HepG2 (cell line): ENCODE data around the gene GUK1. TPM values are rescaled to one million over a fixed set of nuclear protein-coding genes. Genes with fewer than 3 reads are reported as not detected.

Experiments used
- ARHGAP35 ChIP-seq: sonication (generic); formaldehyde crosslinking; IDR thresholded peaks from 2 replicates; pipeline ENCODE4 v1.9.0; 2022; ENCODE audit warnings: mild to moderate bottlenecking, inconsistent platforms, moderate library complexity, missing genetic modification reagents, borderline replicate concordance
- ATF5 ChIP-seq: sonication (generic); formaldehyde crosslinking; IDR thresholded peaks from 2 replicates; pipeline ENCODE4 v1.4.0; 2020; ENCODE audit warnings: mild to moderate bottlenecking, low read depth, missing genetic modification reagents
- ATM ChIP-seq: fragments of 450-650 bp; IDR thresholded peaks from 2 replicates; pipeline ENCODE4 v1.7.1; 2017; ENCODE audit warnings: mild to moderate bottlenecking, borderline replicate concordance
- CAMTA2 ChIP-seq: sonication (generic); formaldehyde crosslinking; IDR thresholded peaks from 2 replicates; pipeline ENCODE4 v1.4.0; 2020; ENCODE audit warnings: mild to moderate bottlenecking, missing genetic modification reagents, borderline replicate concordance
- DNMT3B ChIP-seq: conservative IDR thresholded peaks from 2 replicates; pipeline ENCODE4 v1.6.1; 2016; ENCODE audit warnings: missing biosample characterization, control low read depth
- ETV5 ChIP-seq: IDR thresholded peaks from 2 replicates; pipeline ENCODE4 v1.6.1; 2018; ENCODE audit warnings: missing biosample characterization, missing genetic modification reagents, inconsistent platforms, borderline replicate concordance
- ETV6 ChIP-seq: sonication (generic); formaldehyde crosslinking; conservative IDR thresholded peaks from 2 replicates; pipeline ENCODE4 v1.4.0; 2020; ENCODE audit warnings: missing genetic modification reagents
- HOXA3 ChIP-seq: sonication (generic); formaldehyde crosslinking; IDR thresholded peaks from 2 replicates; pipeline ENCODE4 v1.5.0; 2020; ENCODE audit warnings: missing genetic modification reagents
- KAT7 ChIP-seq: IDR thresholded peaks from 2 replicates; pipeline ENCODE4 v1.6.1; 2018; ENCODE audit warnings: borderline replicate concordance, missing compliant biosample characterization
- MBD4 ChIP-seq: IDR thresholded peaks from 2 replicates; pipeline ENCODE4 v1.6.1; 2012; ENCODE audit warnings: low read length, inconsistent platforms, borderline replicate concordance
- PHB2 ChIP-seq: fragments of 450-650 bp; IDR thresholded peaks from 2 replicates; pipeline ENCODE4 v1.6.1; 2018; ENCODE audit not compliant: partially characterized antibody
- SMYD3 ChIP-seq: sonication (generic); formaldehyde crosslinking; IDR thresholded peaks from 2 replicates; pipeline ENCODE4 v1.8.1; 2023; ENCODE audit warnings: mild to moderate bottlenecking, missing genetic modification reagents
- SNAI1 ChIP-seq: sonication (generic); formaldehyde crosslinking; IDR thresholded peaks from 2 replicates; pipeline ENCODE4 v1.5.0; 2020; ENCODE audit warnings: mild to moderate bottlenecking, missing genetic modification reagents, borderline replicate concordance
- SOX6 ChIP-seq, 2 experiments: fragments of 450-650 bp in 1 of 2; sonication (generic) in 1 of 2; formaldehyde crosslinking in 1 of 2; IDR thresholded peaks; 2 replicates each; pipeline versions ENCODE4 v1.4.0 to v1.6.1; 2017 to 2020; ENCODE audit warnings: antibody characterized with exemption in 1 of 2, mild to moderate bottlenecking in 1 of 2, missing genetic modification reagents in 1 of 2
- SRSF9 ChIP-seq: fragments of 200-400 bp; formaldehyde crosslinking; IDR thresholded peaks from 2 replicates; pipeline ENCODE4 v1.6.1; 2018; ENCODE audit warnings: borderline replicate concordance, mild to moderate bottlenecking, low read depth, low read length; ENCODE audit not compliant: insufficient read depth, poor library complexity, severe bottlenecking
- TMF1 ChIP-seq: sonication (generic); formaldehyde crosslinking; IDR thresholded peaks from 2 replicates; pipeline ENCODE4 v1.8.1; 2022; ENCODE audit warnings: low read depth, missing genetic modification reagents
- XBP1 ChIP-seq: sonication (generic); formaldehyde crosslinking; IDR thresholded peaks from 2 replicates; pipeline ENCODE4 v1.5.0; 2020; ENCODE audit warnings: missing genetic modification reagents
- XRCC5 ChIP-seq: fragments of 200-400 bp; formaldehyde crosslinking; optimal IDR thresholded peaks from 2 replicates; pipeline ENCODE3; 2017; ENCODE audit warnings: mild to moderate bottlenecking, low read length
- ZBTB38 ChIP-seq: sonication (generic); formaldehyde crosslinking; IDR thresholded peaks from 2 replicates; pipeline ENCODE4 v1.5.1; 2020; ENCODE audit warnings: mild to moderate bottlenecking, missing genetic modification reagents
- ZNF205 ChIP-seq: IDR thresholded peaks from 2 replicates; pipeline ENCODE4 v1.6.1; 2018; ENCODE audit warnings: missing biosample characterization, missing genetic modification reagents
- ZNF350 ChIP-seq: sonication (generic); formaldehyde crosslinking; IDR thresholded peaks from 2 replicates; pipeline ENCODE4 v1.4.0; 2020; ENCODE audit warnings: mild to moderate bottlenecking, low read depth, missing genetic modification reagents, borderline replicate concordance
- ZNF501 ChIP-seq: sonication (generic); formaldehyde crosslinking; IDR thresholded peaks from 2 replicates; pipeline ENCODE4 v1.5.1; 2020; ENCODE audit warnings: mild to moderate bottlenecking, moderate library complexity, missing genetic modification reagents
- ZNF567 ChIP-seq: sonication (generic); formaldehyde crosslinking; IDR thresholded peaks from 2 replicates; pipeline ENCODE4 v1.8.1; 2023; ENCODE audit warnings: mild to moderate bottlenecking, missing genetic modification reagents, borderline replicate concordance
- ZNF7 ChIP-seq: IDR thresholded peaks from 2 replicates; pipeline ENCODE4 v1.6.1; 2016; ENCODE audit warnings: missing biosample characterization, missing genetic modification reagents
- ZNF747 ChIP-seq: sonication (generic); formaldehyde crosslinking; IDR thresholded peaks from 2 replicates; pipeline ENCODE4 v1.8.1; 2023; ENCODE audit warnings: missing genetic modification reagents, mild to moderate bottlenecking, borderline replicate concordance
- ZNF768 ChIP-seq: sonication (generic); formaldehyde crosslinking; IDR thresholded peaks from 2 replicates; pipeline ENCODE4 v1.4.0; 2020; ENCODE audit warnings: missing genetic modification reagents
- ZNF839 ChIP-seq: sonication (generic); formaldehyde crosslinking; IDR thresholded peaks from 2 replicates; pipeline ENCODE4 v1.4.0; 2020; ENCODE audit warnings: missing genetic modification reagents, mild to moderate bottlenecking, borderline replicate concordance
- polyA plus RNA-seq, 8 experiments: library from polyadenylated mRNA; depleted of rRNA in 3 of 8; stranded (reverse) in 7 of 8; unstranded in 1 of 8; fragments of >200 nt; fragmentation: Illumina TruSeq in 4 of 8; extraction: Trizol in 4 of 8; gene quantifications; 2 replicates each; pipeline versions ENCODE4 v1.2.1 to v1.2.3, GENCODE V29; 2011 to 2016; ENCODE audit warnings: low read depth in 4 of 8, missing spikeins in 1 of 8, mixed read lengths in 1 of 8; ENCODE audit not compliant: insufficient read depth in 1 of 8
- total RNA-seq, 5 experiments: library from RNA; depleted of rRNA; stranded (reverse); fragments of >200 nt; fragmentation: Illumina TruSeq; extraction: Trizol; gene quantifications; 2 replicates each; pipeline ENCODE4 v1.2.3, GENCODE V29; 2016; ENCODE audit warnings: low read depth in 1 of 5
- TF ChIP-seq, protein P1 (sequence below): conservative IDR thresholded peaks from 2 replicates; pipeline ENCODE4 v1.6.1; 2018; ENCODE audit warnings: missing genetic modification reagents
- TF ChIP-seq, protein P2 (sequence below): sonication (generic); formaldehyde crosslinking; IDR thresholded peaks from 2 replicates; pipeline ENCODE4 v1.4.0; 2020; ENCODE audit warnings: missing genetic modification reagents
- TF ChIP-seq, protein P3 (sequence below): sonication (generic); formaldehyde crosslinking; IDR thresholded peaks from 2 replicates; pipeline ENCODE4 v1.5.0; 2020; ENCODE audit warnings: missing genetic modification reagents

Gene GUK1
- total and polyA plus RNA-seq, 2 of the 13 experiments (the other 11 are each of a cell fraction or from before 2014, with no cell fraction given): 116 to 154 TPM

GRCh38 chr1:228150120-228150460 is 10.0 kb downstream of the GUK1 start (continued):
- no peak for TF ChIP-seq SRSF9
- TF ChIP-seq ZNF501 (CRISPR knock-in tag): peak; percentile 66; the same call in 1 of the 2 replicates
- TF ChIP-seq ETV6 (CRISPR knock-in tag): no peak
- TF ChIP-seq SNAI1: peak; percentile 90
- TF ChIP-seq ARHGAP35 (CRISPR knock-in tag): no peak
- no peak for TF ChIP-seq ATM
- peak; percentile 52; the same call in 1 of the 2 replicates for TF ChIP-seq ZNF350
- no peak for TF ChIP-seq HOXA3 (CRISPR knock-in tag)
- TF ChIP-seq MBD4: no peak
- no peak for TF ChIP-seq ZNF205 (CRISPR knock-in tag)
- TF ChIP-seq SOX6 (IDR thresholded peaks at IDR 0.05): no peak
- TF ChIP-seq SOX6 (CRISPR knock-in tag; IDR thresholded peaks at IDR 0.05): 0 out of 2 replicates have a peak, but pooled peaks have one; percentile 8
- TF ChIP-seq ZNF567: no peak; the same call in 1 of the 2 replicates
- TF ChIP-seq XRCC5: no peak
- no peak for TF ChIP-seq ZBTB38 (CRISPR knock-in tag)
- TF ChIP-seq ETV5 (CRISPR knock-in tag): no peak
- no peak for TF ChIP-seq DNMT3B (CRISPR knock-in tag)
- no peak for TF ChIP-seq TMF1 (CRISPR knock-in tag)
- no peak for TF ChIP-seq KAT7 (CRISPR knock-in tag)
- no peak for TF ChIP-seq ATF5
- no peak; the same call in 1 of the 2 replicates for TF ChIP-seq ZNF747 (CRISPR knock-in tag)
- TF ChIP-seq, protein P1, sequence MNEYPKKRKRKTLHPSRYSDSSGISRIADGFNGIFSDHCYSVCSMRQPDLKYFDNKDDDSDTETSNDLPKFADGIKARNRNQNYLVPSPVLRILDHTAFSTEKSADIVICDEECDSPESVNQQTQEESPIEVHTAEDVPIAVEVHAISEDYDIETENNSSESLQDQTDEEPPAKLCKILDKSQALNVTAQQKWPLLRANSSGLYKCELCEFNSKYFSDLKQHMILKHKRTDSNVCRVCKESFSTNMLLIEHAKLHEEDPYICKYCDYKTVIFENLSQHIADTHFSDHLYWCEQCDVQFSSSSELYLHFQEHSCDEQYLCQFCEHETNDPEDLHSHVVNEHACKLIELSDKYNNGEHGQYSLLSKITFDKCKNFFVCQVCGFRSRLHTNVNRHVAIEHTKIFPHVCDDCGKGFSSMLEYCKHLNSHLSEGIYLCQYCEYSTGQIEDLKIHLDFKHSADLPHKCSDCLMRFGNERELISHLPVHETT (CRISPR knock-in tag): no peak
- TF ChIP-seq SMYD3 (CRISPR knock-in tag): no peak
- no peak for TF ChIP-seq XBP1 (CRISPR knock-in tag)
- TF ChIP-seq ZNF7 (CRISPR knock-in tag): no peak
- TF ChIP-seq CAMTA2: no peak
- no peak for TF ChIP-seq PHB2
- no peak; the same call in 1 of the 2 replicates for TF ChIP-seq ZNF768 (CRISPR knock-in tag)
- TF ChIP-seq ZNF839 (CRISPR knock-in tag): 0 out of 2 replicates have a peak, but pooled peaks have one; percentile 22
- TF ChIP-seq, protein P2, sequence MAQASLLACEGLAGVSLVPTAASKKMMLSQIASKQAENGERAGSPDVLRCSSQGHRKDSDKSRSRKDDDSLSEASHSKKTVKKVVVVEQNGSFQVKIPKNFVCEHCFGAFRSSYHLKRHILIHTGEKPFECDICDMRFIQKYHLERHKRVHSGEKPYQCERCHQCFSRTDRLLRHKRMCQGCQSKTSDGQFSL: peak; percentile 72; the same call in 1 of the 2 replicates
- TF ChIP-seq, protein P3, sequence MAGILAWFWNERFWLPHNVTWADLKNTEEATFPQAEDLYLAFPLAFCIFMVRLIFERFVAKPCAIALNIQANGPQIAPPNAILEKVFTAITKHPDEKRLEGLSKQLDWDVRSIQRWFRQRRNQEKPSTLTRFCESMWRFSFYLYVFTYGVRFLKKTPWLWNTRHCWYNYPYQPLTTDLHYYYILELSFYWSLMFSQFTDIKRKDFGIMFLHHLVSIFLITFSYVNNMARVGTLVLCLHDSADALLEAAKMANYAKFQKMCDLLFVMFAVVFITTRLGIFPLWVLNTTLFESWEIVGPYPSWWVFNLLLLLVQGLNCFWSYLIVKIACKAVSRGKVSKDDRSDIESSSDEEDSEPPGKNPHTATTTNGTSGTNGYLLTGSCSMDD (CRISPR knock-in tag): no peak
